GM12874 (cell line): ENCODE results near the gene SCARF1.

Source experiments
- CTCF ChIP-seq: IDR thresholded peaks from 2 replicates; pipeline ENCODE4 v1.5.1; 2011; ENCODE audit warnings: low read depth, mild to moderate bottlenecking, control low read depth, low read length, moderate library complexity; ENCODE audit not compliant: insufficient read depth

The SCARF1 gene

DNA sequence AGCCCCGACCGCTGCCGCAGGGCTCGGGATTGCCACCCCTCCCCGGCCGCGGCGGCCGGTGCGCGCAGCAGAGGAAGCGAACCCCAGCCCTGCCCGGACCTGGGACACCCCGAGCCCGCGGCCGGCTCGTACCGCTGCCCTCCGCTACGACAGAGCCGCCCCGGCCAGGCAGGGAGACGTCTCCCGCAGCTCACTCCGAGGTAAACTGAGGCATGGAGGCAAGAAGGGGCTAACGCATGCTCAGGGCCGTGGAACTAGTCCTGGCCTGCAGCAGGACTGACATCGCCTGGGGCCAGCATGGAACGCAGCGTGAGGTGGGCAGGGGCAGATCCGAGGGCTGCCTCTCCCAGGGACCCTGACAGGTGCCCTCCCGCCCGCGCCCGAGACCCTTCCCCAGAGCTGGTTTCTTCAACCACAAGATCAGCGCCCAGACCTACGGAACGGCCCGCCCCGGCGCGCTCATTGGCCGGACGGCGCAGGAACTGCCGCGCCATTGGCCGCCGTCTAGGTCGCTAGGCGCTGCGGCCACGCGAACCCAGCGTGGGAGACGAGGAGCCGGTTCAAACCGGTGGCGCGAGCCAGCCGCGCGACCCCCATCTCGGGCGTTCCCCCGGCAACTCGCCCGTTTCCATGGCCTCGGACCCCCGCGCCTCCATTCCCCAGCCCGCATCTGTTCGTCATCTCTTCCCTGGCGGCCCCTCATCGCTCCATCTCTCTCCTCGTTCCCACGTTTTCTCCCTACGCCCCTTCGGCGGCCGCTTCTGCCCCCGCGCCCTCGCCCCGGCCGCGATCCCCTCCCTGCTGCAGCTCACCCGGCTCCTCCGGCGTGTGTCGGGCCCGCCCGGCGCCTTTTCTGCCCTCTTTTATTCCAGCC, 17.3 kb downstream of the SCARF1 start, which contains the start of gene SLC43A2:
TSS of gene SLC43A2 (minus strand) at position 853 of the 874 bp plus-strand sequence. CDS start 960 bp downstream, outside the sequence.
- TF ChIP-seq CTCF: no peak

DNA sequence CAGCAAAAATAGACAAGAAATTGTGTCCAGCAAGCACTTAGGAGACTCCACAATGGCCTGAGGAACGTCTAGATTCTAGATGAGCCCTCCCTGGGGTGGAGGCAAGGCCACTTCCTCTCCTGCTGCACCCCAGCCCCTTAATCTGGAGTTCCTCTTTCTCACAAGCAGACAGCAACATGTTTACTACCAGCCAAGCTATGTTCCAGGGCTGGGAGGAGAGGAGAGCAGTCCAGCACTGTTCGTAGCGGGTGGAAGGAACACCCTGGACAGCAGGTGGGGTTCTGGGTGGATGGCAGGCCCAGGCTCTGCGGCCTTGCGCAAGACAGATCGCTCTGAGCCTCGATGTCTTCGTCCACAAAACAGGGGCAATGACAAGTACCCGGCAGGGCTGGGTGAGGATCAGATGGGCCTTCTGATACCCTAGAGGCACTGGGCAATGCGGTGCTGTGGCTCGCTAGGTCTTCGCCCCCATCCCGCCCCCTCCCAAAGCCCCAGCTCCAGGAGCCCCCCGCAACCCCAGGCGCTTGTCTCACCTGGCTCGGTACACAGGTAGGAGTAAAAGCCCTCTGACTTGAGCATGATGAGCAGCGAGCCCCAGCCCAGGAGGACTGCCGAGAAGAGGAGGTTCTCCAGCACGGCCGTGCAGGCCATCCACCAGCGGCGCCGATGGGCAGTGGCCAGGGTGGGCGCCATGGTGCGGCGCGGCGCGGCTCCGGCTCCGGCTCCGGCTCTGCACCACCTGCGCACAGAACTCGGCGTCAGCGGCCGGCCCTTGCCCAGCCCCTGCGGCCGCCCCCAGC, 18.1 kb downstream of the SCARF1 start:
- TF ChIP-seq CTCF: no peak

GRCh38 chr17:1626333-1626732, 19.2 kb downstream of the SCARF1 start:
- TF ChIP-seq CTCF: no peak

- no peak for TF ChIP-seq CTCF
Observed at GRCh38 chr17:1625581-1625980, 20.0 kb downstream of the SCARF1 start.

GRCh38 chr17:1625053-1625452, 20.5 kb downstream of the SCARF1 start:
- no peak for TF ChIP-seq CTCF

DNA sequence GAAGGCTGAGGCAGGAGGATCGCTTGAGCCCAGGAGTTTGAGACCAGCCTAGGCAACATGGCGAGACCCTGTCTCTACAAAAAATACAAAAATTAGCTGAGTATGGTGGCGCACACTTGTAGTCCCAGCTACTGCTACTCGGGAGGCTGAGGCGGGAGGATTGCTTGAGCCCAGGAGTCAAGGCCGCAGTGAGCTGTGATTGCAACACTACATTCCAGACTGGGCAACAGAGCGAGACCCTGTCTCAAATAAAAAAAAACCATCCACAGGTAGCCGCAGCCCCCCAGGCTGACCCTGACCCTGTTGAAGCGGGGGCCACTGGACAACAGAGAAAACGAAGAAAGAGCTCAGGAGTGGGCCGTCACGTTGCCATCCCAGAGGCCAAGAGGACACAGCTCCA, 20.9 kb downstream of the SCARF1 start:
- no peak for TF ChIP-seq CTCF

GRCh38 chr17:1623057-1623630, 22.4 kb downstream of the SCARF1 start:
- no peak for TF ChIP-seq CTCF
